SU-DHL-6 (cell line): Measurements from ENCODE around the gene SLC22A23.

ENCODE experiments used
- H2AFZ ChIP-seq: fragments of 200-600 bp; sonication (generic); 2 replicates; pipeline ENCODE4 v1.6.1; 2014; ENCODE audit warnings: low read depth, mild to moderate bottlenecking, moderate library complexity, mixed read lengths, antibody characterized with exemption, low read length; ENCODE audit not compliant: severe bottlenecking
- H3F3A ChIP-seq: fragments of 200-600 bp; shearing (Covaris generic); 2 replicates; pipeline ENCODE4 v1.6.0; 2016; ENCODE audit warnings: antibody characterized with exemption, mild to moderate bottlenecking; ENCODE audit not compliant: insufficient read depth
- H3K27ac ChIP-seq: fragments of 200-600 bp; sonication (generic); 2 replicates; pipeline ENCODE4 v1.5.1; 2016; ENCODE audit warnings: low read depth, mild to moderate bottlenecking, low read length, moderate library complexity, mixed read lengths
- H3K27me3 ChIP-seq: fragments of 200-600 bp; sonication (generic), shearing (Covaris generic); 2 replicates; pipeline ENCODE4 v1.6.0; 2014; ENCODE audit warnings: mild to moderate bottlenecking, low read length
- H3K36me3 ChIP-seq: fragments of 200-600 bp; sonication (generic); 2 replicates; pipeline ENCODE4 v1.6.1; 2014; ENCODE audit warnings: mild to moderate bottlenecking, low read length, mixed read lengths
- H3K4me2 ChIP-seq: fragments of 300-600, 200-600 bp; shearing (Covaris generic), sonication (generic); 2 replicates; pipeline ENCODE4 v1.6.0; 2014; ENCODE audit warnings: low read length, low read depth, mild to moderate bottlenecking; ENCODE audit not compliant: poor library complexity, severe bottlenecking
- H3K4me3 ChIP-seq: fragments of 200-600 bp; sonication (generic); 2 replicates; pipeline ENCODE4 v1.5.1; 2014; ENCODE audit warnings: antibody characterized with exemption, low read length, mild to moderate bottlenecking, mixed read lengths; ENCODE audit not compliant: insufficient read depth, poor library complexity, severe bottlenecking
- H3K79me2 ChIP-seq: fragments of 200-600 bp; sonication (generic); 2 replicates; pipeline ENCODE4 v1.6.1; 2014; ENCODE audit warnings: mild to moderate bottlenecking, low read length, moderate library complexity; ENCODE audit not compliant: insufficient read depth
- H3K9ac ChIP-seq: fragments of 200-600 bp; sonication (generic); 2 replicates; pipeline ENCODE4 v1.7.0; 2014; ENCODE audit warnings: mild to moderate bottlenecking, low read length
- H3K9me2 ChIP-seq: fragments of 200-600 bp; sonication (generic); replicated peaks from 2 replicates; pipeline ENCODE4 v1.6.1; 2014; ENCODE audit warnings: low read length; ENCODE audit not compliant: insufficient read depth
- H3K9me3 ChIP-seq: fragments of 200-600 bp; sonication (generic); 2 replicates; pipeline ENCODE4 v1.6.1; 2014; ENCODE audit warnings: low read length, mixed read lengths; ENCODE audit not compliant: insufficient read depth
- H4K20me1 ChIP-seq: fragments of 200-600 bp; sonication (generic); 2 replicates; pipeline ENCODE4 v1.6.1; 2014; ENCODE audit warnings: low read depth, mild to moderate bottlenecking, antibody characterized with exemption, low read length, moderate library complexity, mixed read lengths
- CTCF ChIP-seq: fragments of 200-600 bp; sonication (generic); IDR thresholded peaks from one replicate; pipeline ENCODE4 v1.5.1; 2017; ENCODE audit warnings: antibody characterized with exemption, mild to moderate bottlenecking, low read length, moderate library complexity; ENCODE audit not compliant: insufficient read depth, poor library complexity, severe bottlenecking
- EZH2phosphoT487 ChIP-seq: fragments of 200-600 bp; sonication (generic), shearing (Covaris generic); conservative IDR thresholded peaks from 2 replicates; pipeline ENCODE4 v1.6.1; 2018; ENCODE audit warnings: mild to moderate bottlenecking, antibody characterized with exemption, low read length, moderate library complexity, mixed read lengths

The SLC22A23 gene

DNA sequence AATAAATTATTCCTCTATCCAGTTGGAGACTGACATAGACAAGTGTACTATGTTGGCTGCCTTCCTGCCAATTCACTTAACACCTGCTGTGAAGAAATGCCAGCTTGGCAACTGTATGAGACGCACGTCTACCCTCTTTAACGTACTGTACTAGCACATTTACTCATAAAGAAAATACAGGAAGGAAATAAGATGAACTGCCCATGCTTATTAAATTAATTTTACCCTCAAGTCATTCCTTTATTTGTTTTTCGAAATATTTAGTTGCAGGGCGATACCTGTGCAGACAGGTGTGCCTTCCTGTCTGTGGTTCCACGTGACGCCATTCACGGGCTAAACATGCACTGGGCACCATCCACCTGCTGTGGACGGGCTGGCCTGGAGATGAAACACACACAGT is 146.1 kb downstream of the SLC22A23 start:
- H3K4me3 ChIP-seq = no peak overlapping the region
- no peaks in the 10 kb centered on the region for H3F3A ChIP-seq
- H3K9ac ChIP-seq = no peak overlapping the region
- no peaks in the 10 kb centered on the region for H3K36me3 ChIP-seq
- H3K9me2 ChIP-seq = no peaks in the 10 kb centered on the region
- no peak overlapping the region for H2AFZ ChIP-seq
- H3K4me2 ChIP-seq = no peak overlapping the region
- no peaks in the 10 kb centered on the region for H3K9me3 ChIP-seq
- no peak for TF ChIP-seq EZH2phosphoT487
- no peak for TF ChIP-seq CTCF
- no peaks in the 10 kb centered on the region for H3K79me2 ChIP-seq
- H3K27ac ChIP-seq = no peak overlapping the region
- no peaks in the 10 kb centered on the region for H3K27me3 ChIP-seq
- no peaks in the 10 kb centered on the region for H4K20me1 ChIP-seq

GRCh38 chr6:3310051-3310448 is 146.8 kb downstream of the SLC22A23 start:
- no peaks in the 10 kb centered on the region for H3K79me2 ChIP-seq
- H3K9ac ChIP-seq = no peak overlapping the region
- H3K9me3 ChIP-seq = no peaks in the 10 kb centered on the region
- no peaks in the 10 kb centered on the region for H3K9me2 ChIP-seq
- TF ChIP-seq CTCF (no peak), EZH2phosphoT487 (no peak)
- no peaks in the 10 kb centered on the region for H3F3A ChIP-seq
- no peak overlapping the region for H2AFZ ChIP-seq
- H3K36me3 ChIP-seq = no peaks in the 10 kb centered on the region
- no peak overlapping the region for H3K27ac ChIP-seq
- no peak overlapping the region for H3K4me3 ChIP-seq
- H3K27me3 ChIP-seq = no peaks in the 10 kb centered on the region
- H4K20me1 ChIP-seq = no peaks in the 10 kb centered on the region
- no peak overlapping the region for H3K4me2 ChIP-seq

- Histone ChIP-seq H3K4me3 (no peak overlapping the region), H3K4me2 (no peak overlapping the region), H3K9me3 (no peaks in the 10 kb centered on the region), H3K27ac (no peak overlapping the region), H2AFZ (no peak overlapping the region), H3K36me3 (no peaks in the 10 kb centered on the region), H3K27me3 (no peaks in the 10 kb centered on the region), H3K9me2 (no peaks in the 10 kb centered on the region), H3K79me2 (no peaks in the 10 kb centered on the region), H3K9ac (no peak overlapping the region), H3F3A (no peaks in the 10 kb centered on the region), H4K20me1 (no peaks in the 10 kb centered on the region)
- no peak for TF ChIP-seq EZH2phosphoT487
- TF ChIP-seq CTCF = no peak
These were observed 147.3 kb downstream of the SLC22A23 start for GRCh38 chr6:3309391-3310050.
